HG03575 (cell line): ENCODE measurements around the gene ATP1A2.

ENCODE experiments used
- ATAC-seq: cut with Tn5 transposase; IDR thresholded peaks from one replicate; pipeline ENCODE4 v1.9.1; 2021; ENCODE audit not compliant: unreplicated experiment, insufficient number of reproducible peaks, low FRiP score; ENCODE audit errors: extremely low read depth

ATP1A2 gene

GRCh38 chr1:160083968-160084770 lies 31.4 kb upstream of the ATP1A2 start:
- ATAC-seq = no peak

DNA sequence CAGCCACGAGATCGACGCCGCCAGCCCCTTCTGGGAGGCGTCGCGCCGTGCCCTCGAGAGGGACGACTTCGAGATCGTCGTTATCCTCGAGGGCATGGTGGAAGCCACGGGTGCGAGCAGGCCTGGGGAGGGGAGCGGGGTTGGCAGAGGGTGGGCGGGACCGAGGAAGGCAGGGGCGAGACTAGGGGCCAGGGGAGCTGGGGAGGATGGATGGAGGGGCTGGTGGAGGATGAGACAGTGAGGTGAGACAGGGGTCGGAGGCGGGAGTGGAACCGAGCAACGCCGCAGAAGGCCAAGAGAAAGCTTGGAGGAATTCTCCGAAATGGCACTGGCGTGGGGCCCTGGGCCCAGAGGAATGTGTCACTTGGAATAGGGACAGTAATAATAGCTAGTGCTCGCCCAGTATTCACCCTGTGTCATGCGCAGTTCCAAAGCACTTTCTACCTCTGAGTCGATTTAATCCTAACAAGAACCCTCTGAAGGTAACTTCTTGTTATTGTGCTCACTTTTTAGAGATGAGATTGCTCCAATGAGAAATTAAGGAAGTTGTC lies 30.7 kb upstream of the ATP1A2 start:
- no peak for ATAC-seq

DNA sequence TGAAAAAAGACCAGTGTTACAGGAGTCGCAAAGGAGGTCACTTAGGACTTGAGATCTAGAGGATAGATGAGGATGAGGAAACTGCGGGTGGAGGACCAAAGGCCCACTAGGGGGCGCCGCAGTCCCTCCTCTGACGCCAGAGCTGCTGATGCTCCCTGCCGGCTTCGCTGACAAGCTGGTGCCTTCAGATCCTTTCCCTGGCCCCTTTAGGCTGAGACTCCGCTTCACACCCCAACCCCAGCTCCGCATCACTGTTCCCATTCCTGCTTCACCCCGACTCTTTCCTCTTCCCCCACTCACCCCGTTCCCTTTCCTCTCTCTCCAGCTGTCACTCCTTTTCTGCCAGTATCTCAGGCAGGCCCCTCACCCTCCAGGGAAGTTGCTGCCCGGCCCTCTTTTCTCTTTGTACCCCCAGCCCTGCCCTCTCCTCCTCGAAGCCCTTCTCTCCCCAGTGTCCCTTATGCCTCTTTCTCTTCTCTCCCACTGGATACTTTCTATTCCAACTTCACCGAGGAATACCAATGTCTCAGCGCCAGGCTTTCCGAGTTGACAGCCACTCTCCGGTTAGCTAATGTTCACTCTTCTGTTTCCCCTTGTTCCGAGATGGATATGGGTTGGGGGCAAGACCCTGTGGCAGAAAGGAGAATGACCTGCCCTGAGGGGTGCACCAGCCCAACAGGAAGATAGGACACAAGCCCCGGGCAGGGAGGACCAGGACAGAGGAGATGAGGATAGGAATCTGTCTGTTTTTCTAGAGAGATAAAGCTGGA lies 29.7 kb upstream of the ATP1A2 start:
- no peak for ATAC-seq

GRCh38 chr1:160086456-160086892 lies 29.1 kb upstream of the ATP1A2 start:
- no peak for ATAC-seq

DNA sequence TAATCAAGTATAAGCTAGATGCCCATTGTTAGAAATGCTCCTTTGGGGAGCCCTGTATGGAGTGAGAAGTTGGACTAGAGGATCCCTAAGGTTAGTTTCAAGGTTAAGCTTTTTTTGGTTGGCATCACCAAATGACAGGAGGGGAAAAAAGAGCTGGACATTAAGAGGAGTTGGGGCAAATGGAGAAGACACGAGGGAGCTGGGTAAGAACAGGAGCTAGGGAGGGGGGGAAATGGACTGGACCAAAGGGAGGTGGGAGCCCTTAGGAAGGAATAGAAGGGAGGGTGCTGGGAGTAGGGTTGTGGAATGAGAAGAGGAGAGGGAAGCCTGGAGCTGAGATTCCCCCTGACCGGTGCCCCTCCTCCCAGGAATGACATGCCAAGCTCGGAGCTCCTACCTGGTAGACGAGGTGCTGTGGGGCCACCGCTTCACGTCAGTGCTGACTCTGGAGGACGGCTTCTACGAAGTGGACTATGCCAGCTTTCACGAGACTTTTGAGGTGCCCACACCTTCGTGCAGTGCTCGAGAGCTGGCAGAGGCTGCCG lies 28.4 kb upstream of the ATP1A2 start:
- ATAC-seq = no peak

GRCh38 chr1:160089883-160090282 lies 25.7 kb upstream of the ATP1A2 start:
- no peak for ATAC-seq

DNA sequence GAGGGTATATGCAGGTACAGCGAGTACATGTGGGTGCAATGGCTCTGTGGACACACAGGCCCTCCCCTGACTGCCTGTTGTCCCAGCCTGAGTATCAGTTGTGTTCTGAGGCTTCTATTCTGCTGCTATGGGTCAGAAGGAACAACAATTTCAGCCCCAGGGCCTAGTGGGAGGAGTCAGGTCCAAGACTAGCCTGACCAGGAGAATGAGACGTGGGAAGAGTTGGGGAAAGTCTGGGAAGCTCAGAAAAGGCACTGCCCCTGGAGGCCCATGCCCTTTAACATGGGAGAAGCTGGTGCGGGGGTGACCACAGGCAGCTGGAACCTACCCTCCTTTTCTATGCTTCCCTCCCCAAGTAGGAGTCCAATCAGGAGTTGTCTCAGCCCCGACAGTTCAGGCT lies 24.8 kb upstream of the ATP1A2 start:
- ATAC-seq = no peak

DNA sequence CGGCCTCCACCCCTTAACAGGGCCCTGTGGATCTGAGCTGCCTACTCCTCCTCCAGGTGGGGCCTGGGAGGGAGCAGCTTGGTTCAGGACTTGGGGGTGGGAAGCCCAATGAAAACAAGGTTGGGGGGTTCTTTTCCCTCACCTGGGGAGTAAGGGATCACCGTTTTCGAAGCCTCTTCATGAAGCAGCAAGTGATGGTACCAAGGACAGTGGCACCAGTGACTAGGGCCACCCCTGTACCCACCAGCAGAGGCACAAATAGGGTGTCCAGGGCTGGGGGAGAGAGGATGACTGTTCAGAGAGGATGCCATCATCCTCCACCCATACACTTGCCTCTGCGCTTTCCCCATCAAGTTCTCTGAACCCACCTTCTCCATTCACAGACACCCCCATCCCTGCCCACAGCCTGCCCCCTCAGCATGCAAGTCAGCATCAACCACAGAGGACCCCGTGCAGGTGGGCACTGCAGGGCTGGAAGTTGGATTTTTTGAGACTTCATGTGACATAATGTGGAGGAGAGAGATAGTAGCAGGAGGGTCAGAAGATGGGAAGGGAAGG lies 23.8 kb upstream of the ATP1A2 start:
- ATAC-seq = no peak

- ATAC-seq = no peak
Measured at GRCh38 chr1:160092366-160093068, 23.0 kb upstream of the ATP1A2 start.

GRCh38 chr1:160093069-160093395 lies 22.5 kb upstream of the ATP1A2 start:
- no peak for ATAC-seq

DNA sequence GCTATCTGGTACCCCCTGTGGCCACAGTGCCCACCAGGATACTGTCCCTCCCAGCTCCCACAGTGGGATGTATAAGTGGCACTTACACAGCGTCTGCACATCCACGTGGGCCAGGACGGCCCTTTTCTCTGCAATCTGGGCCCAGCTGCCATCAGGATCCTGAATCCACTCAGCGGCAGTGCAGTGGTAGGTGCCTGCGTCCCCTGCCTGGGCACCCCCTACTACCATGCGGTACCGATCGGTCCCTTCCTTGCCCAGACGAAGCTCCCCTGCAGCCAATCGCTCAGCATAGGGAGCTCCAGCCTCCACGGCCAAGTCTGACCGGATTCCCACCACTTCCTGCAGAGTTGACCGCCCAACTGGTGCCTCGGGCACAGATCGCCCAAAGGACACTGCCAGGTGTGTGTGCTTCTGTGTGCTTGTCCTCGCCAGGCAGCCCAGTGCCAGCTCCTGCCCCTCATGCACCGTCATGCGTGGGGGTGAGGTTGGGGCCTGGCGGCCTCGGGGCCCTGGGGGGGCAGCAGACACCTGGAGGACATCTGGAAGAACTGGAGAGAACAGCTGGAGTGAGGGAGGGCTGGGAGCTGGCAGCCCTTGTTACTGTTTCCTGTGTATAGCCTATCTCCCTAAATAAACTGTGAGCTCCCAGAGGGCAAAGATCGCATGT lies 21.8 kb upstream of the ATP1A2 start:
- ATAC-seq = no peak

- no peak for ATAC-seq
Measured at GRCh38 chr1:160094291-160094625, 21.3 kb upstream of the ATP1A2 start.

- ATAC-seq = no peak
Measured at GRCh38 chr1:160094806-160095205, 20.8 kb upstream of the ATP1A2 start.

- no peak for ATAC-seq
Measured at GRCh38 chr1:160095382-160096105, 20.0 kb upstream of the ATP1A2 start.

- no peak for ATAC-seq
Measured at GRCh38 chr1:160096274-160097116, 19.1 kb upstream of the ATP1A2 start.

GRCh38 chr1:160097151-160097910 lies 18.2 kb upstream of the ATP1A2 start:
- ATAC-seq = no peak
